Fibroblast of pulmonary artery (primary cell): ENCODE measurements around the gene SOS2.

Experiments used
- DNase-seq: peaks from one replicate; pipeline ENCODE4 v3.0.0-alpha.2; 2010; ENCODE audit warnings: low read depth
- H3K4me3 ChIP-seq: replicated peaks from 2 replicates; pipeline ENCODE4 v1.5.1; 2011; ENCODE audit warnings: low read depth, mild to moderate bottlenecking, control low read depth, low read length, moderate library complexity
- CTCF ChIP-seq: IDR thresholded peaks from 2 replicates; pipeline ENCODE4 v1.5.1; 2011; ENCODE audit warnings: mild to moderate bottlenecking, control low read depth, low read length, inconsistent platforms; ENCODE audit errors: missing control alignments

SOS2 gene

GRCh38 chr14:50070840-50071548 lies 160.4 kb downstream of the SOS2 start:
- no peak for DNase-seq
- no peak overlapping the region for H3K4me3 ChIP-seq
- TF ChIP-seq CTCF, result no peak

- no peak for DNase-seq
- no peak for TF ChIP-seq CTCF
- H3K4me3 ChIP-seq, result no peak overlapping the region
These were observed 161.1 kb downstream of the SOS2 start for GRCh38 chr14:50070230-50070629.

GRCh38 chr14:50069325-50069724 lies 162.1 kb downstream of the SOS2 start:
- no peak for DNase-seq
- no peak for TF ChIP-seq CTCF
- H3K4me3 ChIP-seq, result no peak overlapping the region

GRCh38 chr14:50068496-50068895 lies 162.9 kb downstream of the SOS2 start:
- no peak overlapping the region for H3K4me3 ChIP-seq
- DNase-seq, result no peak
- no peak for TF ChIP-seq CTCF

- DNase-seq, result peak; percentile 78
- H3K4me3 ChIP-seq, result no peak overlapping the region
- TF ChIP-seq CTCF, result no peak
These were observed 163.5 kb downstream of the SOS2 start for GRCh38 chr14:50067723-50068495.
